ENCODE results near the gene FAM83G. TPM values are rescaled to one million over a fixed set of nuclear protein-coding genes. Genes with fewer than 3 reads are reported as not detected.
A peak's percentile ranks its signal among the peaks of the same experiment; 100 is the strongest.

The FAM83G gene
- total RNA-seq, 1 experiment from 2014 or later, result 38.7 TPM

- Histone ChIP-seq H3K14ac (ENCODE audit: insufficient read depth, low read length) (peak overlapping the region; percentile 18; the same call in 1 of the 2 replicates), H2BK20ac (ENCODE audit: low read depth, low read length, poor library complexity, severe bottlenecking) (no peak overlapping the region), H2BK5ac (ENCODE audit: insufficient read length, low read length) (no peak overlapping the region), H3K79me2 (ENCODE audit: insufficient read depth, low read length) (no peaks in the 10 kb centered on the region), H2AK5ac (ENCODE audit: insufficient read length, low read length) (no peak overlapping the region), H3K79me1 (ENCODE audit: insufficient read depth, low read depth, low read length, poor library complexity, severe bottlenecking) (no peaks in the 10 kb centered on the region), H4K91ac (ENCODE audit: insufficient read length, low read depth, low read length) (no peak overlapping the region), H3K4me2 (ENCODE audit: insufficient read depth, insufficient read length, low read length) (no peak overlapping the region), H3K56ac (ENCODE audit: insufficient read length, low read depth, low read length) (no peak overlapping the region), H3K4me1 (ENCODE audit: insufficient read depth, low read length) (no peaks in the 10 kb centered on the region), H4K20me1 (ENCODE audit: control insufficient read depth, insufficient read depth, insufficient read length) (no peaks in the 10 kb centered on the region), H3K23me2 (ENCODE audit: insufficient read length, low read depth, low read length, poor library complexity, severe bottlenecking) (no peaks in the 10 kb centered on the region), H3K27ac (ENCODE audit: insufficient read length, low read depth, low read length) (no peak overlapping the region), H3K18ac (ENCODE audit: insufficient read length, low read depth, low read length) (no peak overlapping the region), H3T11ph (ENCODE audit: low read length) (no peak overlapping the region), H3K23ac (ENCODE audit: insufficient read length, low read depth, low read length) (no peak overlapping the region), H2BK120ac (ENCODE audit: low read depth, low read length, poor library complexity, severe bottlenecking) (no peak overlapping the region), H4K5ac (ENCODE audit: insufficient read length, low read depth, low read length) (no peak overlapping the region), H4K8ac (replicated peaks; ENCODE audit: insufficient read length, low read depth, low read length) (no peak overlapping the region), H2BK12ac (ENCODE audit: insufficient read length, low read depth, low read length) (no peak overlapping the region), H3K9ac (ENCODE audit: extremely low read depth, insufficient read length, low read length) (no peak overlapping the region), H3K9me3 (ENCODE audit: control insufficient read depth, low read depth, low read length) (no peaks in the 10 kb centered on the region), H3K27me3 (ENCODE audit: insufficient read depth, low read length) (no peaks in the 10 kb centered on the region), H2BK15ac (ENCODE audit: low read depth, low read length) (no peak overlapping the region), H2AFZ (ENCODE audit: low read length) (no peak overlapping the region), H3K4ac (ENCODE audit: low read depth, low read length) (no peak overlapping the region)
- Mint-ChIP-seq H3K27me3 (ENCODE audit: low read depth) (peaks cover 8% of the 10 kb centered on the region), H3K9me3 (peaks cover under 1 to 6% of the 10 kb centered on the region in 2 experiments; a peak in 3 of 5 replicates), H3K36me3 (ENCODE audit: insufficient read depth in 1 of 3, low read depth in 3 of 3) (no peaks in the 10 kb centered on the region), H3K27ac (no peak overlapping the region), H3K4me3 (no peak overlapping the region), H3K4me1 (peaks cover 16 to 38% of the 10 kb centered on the region in 2 experiments)
- no CpG with 5 or more reads among the region's 6 CpGs for WGBS (ENCODE audit: extremely low coverage, insufficient read length, low lambda C conversion rate)
- no peak for DNase-seq
- no peak for TF ChIP-seq CTCF (conservative IDR thresholded peaks at IDR 0.05)
Measured at GRCh38 chr17:19011581-19011980, 7.0 kb upstream of the FAM83G start.
